PFSK-1 (cell line): ENCODE data around the gene CTXN1.

Experiments used
- POLR2AphosphoS5 ChIP-seq: IDR thresholded peaks from 2 replicates; pipeline ENCODE4 v1.6.1; 2012; ENCODE audit warnings: low read depth, mild to moderate bottlenecking, control low read depth, low read length, moderate library complexity
- TF ChIP-seq, protein P1 (sequence below), 2 experiments: IDR thresholded peaks; 2 replicates each; pipeline versions ENCODE4 v1.6.1 to v1.8.0; 2011 to 2012; ENCODE audit warnings: low read depth in 2 of 2, low read length in 2 of 2, control low read depth in 1 of 2, inconsistent platforms in 1 of 2, mild to moderate bottlenecking in 1 of 2, moderate library complexity in 1 of 2; ENCODE audit not compliant: insufficient read depth in 1 of 2

DNA sequence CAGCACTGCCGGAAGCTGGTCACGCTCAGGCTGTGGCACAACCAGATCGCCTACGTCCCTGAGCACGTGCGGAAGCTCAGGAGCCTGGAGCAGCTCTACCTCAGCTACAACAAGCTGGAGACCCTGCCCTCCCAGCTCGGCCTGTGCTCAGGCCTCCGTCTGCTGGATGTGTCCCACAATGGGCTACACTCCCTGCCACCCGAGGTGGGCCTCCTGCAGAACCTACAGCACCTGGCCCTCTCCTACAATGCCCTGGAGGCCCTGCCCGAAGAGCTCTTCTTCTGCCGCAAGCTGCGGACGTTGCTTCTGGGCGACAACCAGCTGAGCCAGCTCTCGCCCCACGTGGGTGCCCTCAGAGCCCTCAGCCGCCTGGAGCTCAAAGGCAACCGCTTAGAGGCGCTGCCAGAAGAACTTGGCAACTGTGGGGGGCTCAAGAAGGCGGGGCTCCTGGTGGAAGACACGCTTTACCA, 25.5 kb downstream of the CTXN1 start:
- TF ChIP-seq, protein P1, sequence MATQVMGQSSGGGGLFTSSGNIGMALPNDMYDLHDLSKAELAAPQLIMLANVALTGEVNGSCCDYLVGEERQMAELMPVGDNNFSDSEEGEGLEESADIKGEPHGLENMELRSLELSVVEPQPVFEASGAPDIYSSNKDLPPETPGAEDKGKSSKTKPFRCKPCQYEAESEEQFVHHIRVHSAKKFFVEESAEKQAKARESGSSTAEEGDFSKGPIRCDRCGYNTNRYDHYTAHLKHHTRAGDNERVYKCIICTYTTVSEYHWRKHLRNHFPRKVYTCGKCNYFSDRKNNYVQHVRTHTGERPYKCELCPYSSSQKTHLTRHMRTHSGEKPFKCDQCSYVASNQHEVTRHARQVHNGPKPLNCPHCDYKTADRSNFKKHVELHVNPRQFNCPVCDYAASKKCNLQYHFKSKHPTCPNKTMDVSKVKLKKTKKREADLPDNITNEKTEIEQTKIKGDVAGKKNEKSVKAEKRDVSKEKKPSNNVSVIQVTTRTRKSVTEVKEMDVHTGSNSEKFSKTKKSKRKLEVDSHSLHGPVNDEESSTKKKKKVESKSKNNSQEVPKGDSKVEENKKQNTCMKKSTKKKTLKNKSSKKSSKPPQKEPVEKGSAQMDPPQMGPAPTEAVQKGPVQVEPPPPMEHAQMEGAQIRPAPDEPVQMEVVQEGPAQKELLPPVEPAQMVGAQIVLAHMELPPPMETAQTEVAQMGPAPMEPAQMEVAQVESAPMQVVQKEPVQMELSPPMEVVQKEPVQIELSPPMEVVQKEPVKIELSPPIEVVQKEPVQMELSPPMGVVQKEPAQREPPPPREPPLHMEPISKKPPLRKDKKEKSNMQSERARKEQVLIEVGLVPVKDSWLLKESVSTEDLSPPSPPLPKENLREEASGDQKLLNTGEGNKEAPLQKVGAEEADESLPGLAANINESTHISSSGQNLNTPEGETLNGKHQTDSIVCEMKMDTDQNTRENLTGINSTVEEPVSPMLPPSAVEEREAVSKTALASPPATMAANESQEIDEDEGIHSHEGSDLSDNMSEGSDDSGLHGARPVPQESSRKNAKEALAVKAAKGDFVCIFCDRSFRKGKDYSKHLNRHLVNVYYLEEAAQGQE (IDR thresholded peaks at IDR 0.05; ENCODE audit: insufficient read depth in 1 of 2, low read depth in 2 of 2, low read length in 2 of 2), result no peak
- no peak for TF ChIP-seq POLR2AphosphoS5
